Measurements from ENCODE around the gene ABCG2. TPM values are rescaled to one million over a fixed set of nuclear protein-coding genes. Genes with fewer than 3 reads are reported as not detected.
"Not testable (repeated sequence)": the region's sequence is repeated elsewhere in the genome, so short reads cannot be mapped to it uniquely, and the experiment has no call there.

Gene ABCG2
- total RNA-seq, 1 experiment from 2014 or later = 1.2 TPM

DNA sequence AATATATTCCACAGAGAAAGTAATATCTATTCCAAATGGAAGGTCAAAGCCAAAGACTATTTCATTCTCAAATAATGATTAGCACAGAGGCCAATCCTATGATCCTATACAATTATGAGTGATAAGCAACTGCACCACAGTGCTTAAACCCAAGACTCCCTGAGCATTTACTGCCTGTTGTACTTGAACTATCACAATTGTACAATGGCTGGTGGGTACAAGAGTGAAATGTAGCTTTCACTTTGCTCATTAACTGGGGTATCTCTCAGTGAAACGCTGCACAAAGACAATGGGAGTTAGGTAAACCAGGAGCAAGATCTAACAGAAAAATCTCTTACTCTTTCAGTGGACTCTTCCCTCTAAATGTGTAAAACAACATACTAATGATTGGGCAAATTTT lies 24.3 kb downstream of the ABCG2 start:
- DNase-seq (ENCODE audit: low read depth) = no peak
- in situ Hi-C loops (cut with HindIII; ENCODE audit: low pct_unique_long_range_greater_than_20kb, low sequenced_read_pairs) = no loop called here

DNA sequence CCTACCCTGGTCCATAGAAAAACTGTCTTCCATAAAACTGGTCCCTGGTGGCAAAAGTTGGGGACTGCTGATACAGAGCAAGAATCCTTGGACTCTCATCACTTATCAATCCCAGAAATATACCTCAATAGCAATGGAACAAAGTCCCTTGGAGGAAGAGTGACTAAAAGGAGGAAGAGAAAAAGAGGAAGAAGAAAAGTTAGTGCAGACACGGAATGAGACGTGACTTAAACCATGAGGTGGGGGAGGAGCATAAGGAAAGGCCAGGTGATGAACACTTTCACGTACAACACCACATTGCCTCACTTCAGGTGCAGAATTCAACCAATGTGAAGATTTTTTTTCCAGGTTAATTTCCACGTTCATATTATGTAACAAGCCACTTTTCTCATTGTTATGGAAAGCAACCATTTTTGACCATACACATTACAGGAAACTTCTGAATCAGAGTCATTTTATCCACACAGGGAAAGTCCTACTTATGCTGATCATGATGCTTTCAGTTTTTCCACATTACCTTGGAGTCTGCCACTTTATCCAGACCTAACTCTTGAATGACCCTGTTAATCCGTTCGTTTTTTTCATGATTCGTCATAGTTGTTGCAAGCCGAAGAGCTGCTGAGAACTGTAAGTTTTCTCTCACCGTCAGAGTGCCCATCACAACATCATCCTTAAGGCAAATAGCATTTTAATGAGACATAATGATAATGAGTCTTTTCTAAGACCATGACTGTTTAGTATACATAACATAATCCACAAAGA lies 27.7 kb downstream of the ABCG2 start:
- in situ Hi-C loops (cut with HindIII; ENCODE audit: low pct_unique_long_range_greater_than_20kb, low sequenced_read_pairs) = no loop called here
- DNase-seq (ENCODE audit: low read depth) = no peak

DNA sequence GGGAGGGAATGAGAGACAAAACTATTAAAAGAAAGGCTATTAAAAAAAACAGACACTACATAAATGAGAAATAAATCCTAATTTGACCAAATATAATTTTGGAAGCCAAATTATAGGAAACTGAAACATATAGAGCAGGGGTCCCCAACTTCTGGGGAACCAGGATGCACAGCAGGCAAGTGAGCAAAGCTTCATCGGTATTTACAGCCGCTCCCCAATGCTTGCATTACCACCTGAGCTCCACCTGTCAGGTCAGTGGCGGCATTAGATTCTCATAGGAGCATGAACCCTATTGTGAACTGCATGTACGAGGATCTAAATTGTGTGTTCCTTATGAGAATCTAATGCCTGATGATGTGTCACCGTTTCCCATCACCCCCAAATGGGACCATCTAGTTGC lies 28.4 kb downstream of the ABCG2 start:
- in situ Hi-C loops (cut with HindIII; ENCODE audit: low pct_unique_long_range_greater_than_20kb, low sequenced_read_pairs) = no loop called here
- no peak for DNase-seq (ENCODE audit: low read depth)

DNA sequence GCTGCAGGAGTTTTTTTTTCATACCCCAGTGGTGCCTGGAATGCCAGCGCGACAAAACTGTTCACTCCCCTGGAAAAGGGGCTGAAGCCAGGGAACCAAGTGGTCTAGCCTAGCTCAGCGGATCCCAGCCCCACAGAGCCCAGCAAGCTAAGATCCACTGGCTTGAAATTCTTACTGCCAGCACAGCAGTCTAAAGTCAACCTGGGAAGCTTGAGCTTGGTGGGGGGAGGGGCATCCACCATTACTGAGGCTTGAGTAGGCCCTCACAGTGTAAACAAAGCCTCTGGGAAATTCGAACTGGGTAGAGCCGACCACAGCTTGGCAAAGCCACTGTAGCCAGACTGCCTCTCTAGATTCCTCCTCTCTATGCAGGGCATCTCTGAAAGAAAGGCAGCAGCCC lies 36.2 kb downstream of the ABCG2 start:
- in situ Hi-C loops (cut with HindIII; ENCODE audit: low pct_unique_long_range_greater_than_20kb, low sequenced_read_pairs); DNase-seq (ENCODE audit: low read depth): not testable (repeated sequence)

DNA sequence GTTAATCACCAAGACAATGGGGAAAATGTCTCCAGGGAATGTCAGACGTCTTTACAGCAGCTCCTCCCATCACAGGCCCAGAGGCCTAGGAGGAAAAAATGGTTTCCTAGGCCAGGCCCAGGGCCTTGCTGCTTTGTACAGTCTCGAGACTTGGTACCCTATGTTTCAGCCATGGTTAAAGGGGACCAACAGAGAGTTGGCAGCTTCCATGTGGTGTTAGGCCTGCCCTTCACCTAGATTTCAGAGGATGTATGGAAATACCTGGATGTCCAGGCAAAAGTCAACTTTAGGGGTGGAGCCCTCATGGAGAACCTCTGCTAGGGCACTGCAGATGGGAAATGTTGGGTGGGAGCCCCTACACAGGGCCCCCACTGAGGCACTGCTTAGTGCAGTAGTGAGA lies 38.5 kb downstream of the ABCG2 start:
- no peak for DNase-seq (ENCODE audit: low read depth)
- in situ Hi-C loops (cut with HindIII; ENCODE audit: low pct_unique_long_range_greater_than_20kb, low sequenced_read_pairs) = no loop called here

DNA sequence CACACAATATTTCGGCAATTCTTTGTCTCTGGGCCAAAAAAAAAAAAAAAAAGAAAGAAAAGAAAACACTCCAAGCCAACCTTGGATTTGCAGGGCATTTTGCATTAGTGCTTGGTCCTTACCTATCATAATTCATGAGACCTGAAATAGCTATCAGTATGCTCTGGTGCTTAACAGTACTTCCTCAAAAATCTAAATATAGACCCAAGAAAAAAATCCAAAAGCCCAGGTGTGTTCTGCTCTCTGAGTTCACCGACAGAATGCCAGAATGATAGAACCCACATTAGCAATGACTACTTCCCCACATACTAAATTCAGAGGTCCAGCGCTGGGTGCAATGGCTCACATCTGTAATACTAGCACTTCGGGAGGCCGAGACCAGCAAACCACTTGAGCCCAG lies 42.9 kb downstream of the ABCG2 start:
- in situ Hi-C loops (cut with HindIII; ENCODE audit: low pct_unique_long_range_greater_than_20kb, low sequenced_read_pairs) = no loop called here
- DNase-seq (ENCODE audit: low read depth) = no peak

DNA sequence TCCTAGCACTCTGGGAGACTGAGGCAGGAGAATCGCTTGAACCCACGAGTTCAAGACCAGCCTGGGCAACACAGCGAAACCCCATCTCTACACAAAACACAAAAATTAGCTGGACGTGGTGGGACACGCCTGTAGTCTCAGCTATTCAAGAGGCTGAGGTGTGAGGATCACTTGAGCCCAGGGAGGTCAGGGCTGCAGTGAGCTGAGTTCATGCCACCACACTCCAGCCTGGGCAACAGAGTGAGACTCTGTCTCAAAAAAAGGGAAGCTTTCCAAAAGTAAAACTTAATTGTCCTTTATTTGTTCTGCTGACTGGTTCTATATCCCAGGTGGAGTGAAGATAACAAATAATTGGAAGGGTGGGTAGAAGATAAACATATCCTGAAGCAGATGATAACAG lies 45.6 kb downstream of the ABCG2 start:
- no peak for DNase-seq (ENCODE audit: low read depth)
- in situ Hi-C loops (cut with HindIII; ENCODE audit: low pct_unique_long_range_greater_than_20kb, low sequenced_read_pairs) = no loop called here

DNA sequence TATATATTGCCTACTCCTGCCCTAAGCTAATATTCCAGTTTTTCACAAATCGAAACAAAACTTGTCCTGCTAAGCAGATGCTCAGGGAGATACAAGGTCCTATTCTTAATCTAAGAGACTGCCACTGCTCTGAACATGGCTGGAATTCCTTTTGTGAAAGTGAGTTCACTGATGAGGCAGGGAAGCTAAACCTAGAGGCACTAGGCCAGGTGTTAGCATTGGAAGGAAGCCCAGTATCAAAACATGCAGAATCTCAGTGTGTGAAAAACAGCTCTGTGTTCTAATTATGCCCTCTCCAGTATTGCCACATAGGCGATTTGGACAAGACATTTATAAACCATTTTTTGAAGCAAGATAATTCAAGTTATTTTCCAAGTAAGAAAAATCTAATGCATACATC lies 47.6 kb downstream of the ABCG2 start:
- DNase-seq (ENCODE audit: low read depth) = peak; percentile 3
- in situ Hi-C loops (cut with HindIII; ENCODE audit: low pct_unique_long_range_greater_than_20kb, low sequenced_read_pairs) = no loop called here

DNA sequence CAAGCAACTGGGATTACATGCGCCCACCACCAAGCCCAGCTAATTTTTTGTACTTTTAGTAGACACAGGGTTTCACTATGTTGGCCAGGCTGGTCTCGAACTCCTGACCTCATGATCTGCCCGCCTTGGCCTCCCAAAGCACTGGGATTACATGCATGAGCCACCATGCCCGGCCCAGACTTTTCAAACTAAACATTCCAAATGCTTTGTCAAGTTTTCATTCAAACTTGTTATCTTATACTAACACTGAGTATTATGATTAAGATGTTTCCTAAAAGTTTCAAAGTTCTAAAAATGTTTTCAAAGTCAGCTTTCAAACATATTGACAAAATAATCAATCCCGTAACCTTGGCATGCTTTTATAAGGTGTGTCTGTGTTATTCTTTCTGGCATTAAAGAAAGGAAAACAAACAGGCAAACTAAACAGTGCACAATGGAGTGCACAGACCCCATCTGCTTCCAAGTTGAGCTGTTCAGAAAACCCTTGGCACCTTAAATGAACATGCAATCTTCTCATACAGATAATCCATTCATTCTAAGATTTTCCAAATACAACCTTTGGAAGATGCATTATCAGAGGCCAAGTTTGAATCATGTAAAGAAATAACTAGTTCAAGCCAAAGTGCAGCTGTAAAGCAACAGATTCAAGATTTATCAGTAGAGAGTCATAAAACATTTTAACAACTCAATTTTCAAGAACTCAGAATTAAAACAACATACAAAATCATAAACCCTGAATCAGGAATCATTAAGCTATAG lies 49.1 kb downstream of the ABCG2 start:
- in situ Hi-C loops (cut with HindIII; ENCODE audit: low pct_unique_long_range_greater_than_20kb, low sequenced_read_pairs) = no loop called here
- DNase-seq (ENCODE audit: low read depth) = peak; percentile 56

DNA sequence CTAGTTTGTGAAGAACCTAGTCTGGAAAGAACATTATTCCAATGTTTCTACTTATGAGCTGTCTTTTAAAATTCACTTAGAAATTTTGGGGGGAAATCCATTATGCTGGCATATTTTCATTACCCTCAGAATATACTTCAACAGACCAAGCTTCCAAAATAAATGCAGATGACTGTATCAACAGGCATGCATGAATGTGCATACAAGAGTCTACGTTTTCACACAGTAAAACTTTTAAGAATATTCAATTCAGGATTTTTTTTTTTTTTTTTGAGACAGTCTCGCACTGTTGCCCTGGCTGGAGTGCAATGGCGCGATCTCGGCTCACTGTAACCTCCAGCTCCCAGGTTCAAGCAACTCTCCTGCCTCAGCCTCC lies 49.7 kb downstream of the ABCG2 start:
- DNase-seq (ENCODE audit: low read depth) = peak; percentile 2
- in situ Hi-C loops (cut with HindIII; ENCODE audit: low pct_unique_long_range_greater_than_20kb, low sequenced_read_pairs) = no loop called here

DNA sequence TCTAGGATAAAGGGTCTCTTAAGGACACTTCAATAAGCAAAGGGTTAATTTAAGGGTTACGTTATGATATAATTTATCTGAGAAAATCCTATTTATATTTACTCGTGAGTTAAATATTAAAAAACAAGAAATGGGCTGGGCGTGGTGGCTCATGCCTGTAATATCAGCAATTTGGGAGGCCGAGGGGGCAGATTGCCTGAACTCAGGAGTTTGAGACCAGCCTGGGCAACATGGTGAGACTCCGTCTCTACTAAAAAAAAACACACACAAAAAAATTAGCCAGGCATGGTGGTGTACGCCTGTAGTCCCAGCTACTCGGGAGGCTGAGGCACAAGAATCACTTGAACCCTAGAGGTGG lies 50.4 kb downstream of the ABCG2 start:
- DNase-seq (ENCODE audit: low read depth); in situ Hi-C loops (cut with HindIII; ENCODE audit: low pct_unique_long_range_greater_than_20kb, low sequenced_read_pairs): not testable (repeated sequence)

DNA sequence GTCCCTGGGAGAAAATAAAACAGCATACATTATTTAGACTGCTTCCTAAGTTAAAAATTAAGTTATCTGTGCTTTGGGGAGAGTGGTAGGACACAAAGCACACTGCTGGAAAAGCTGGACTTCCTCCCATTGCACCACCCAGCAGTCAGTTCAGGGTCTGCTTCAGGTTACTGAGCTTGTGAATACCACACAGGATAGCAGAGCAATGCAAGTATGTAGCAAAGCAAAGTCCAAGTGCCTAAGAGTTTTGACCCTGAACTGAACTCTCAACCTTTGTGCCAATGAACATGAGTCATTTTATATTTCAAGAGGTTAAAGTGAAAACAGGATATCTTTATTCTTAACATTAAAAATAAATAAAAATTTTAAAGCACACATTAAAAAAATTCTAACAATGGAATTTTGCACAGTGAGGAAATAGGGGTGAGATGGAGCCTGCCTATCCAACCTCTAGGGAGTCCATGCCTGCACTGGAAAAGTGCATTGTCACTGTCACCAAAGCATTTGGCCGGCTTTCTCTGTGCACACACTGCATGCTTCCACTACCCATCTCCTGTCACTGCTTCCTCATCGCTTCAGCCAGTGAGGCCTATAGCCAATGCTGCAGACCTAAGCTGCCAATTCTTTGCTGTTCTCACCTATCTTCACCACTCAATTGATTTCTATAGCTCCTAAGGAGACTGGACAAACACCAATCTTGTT lies 50.9 kb downstream of the ABCG2 start:
- in situ Hi-C loops (cut with HindIII; ENCODE audit: low pct_unique_long_range_greater_than_20kb, low sequenced_read_pairs) = no loop called here
- peak; percentile 84 for DNase-seq (ENCODE audit: low read depth)

DNA sequence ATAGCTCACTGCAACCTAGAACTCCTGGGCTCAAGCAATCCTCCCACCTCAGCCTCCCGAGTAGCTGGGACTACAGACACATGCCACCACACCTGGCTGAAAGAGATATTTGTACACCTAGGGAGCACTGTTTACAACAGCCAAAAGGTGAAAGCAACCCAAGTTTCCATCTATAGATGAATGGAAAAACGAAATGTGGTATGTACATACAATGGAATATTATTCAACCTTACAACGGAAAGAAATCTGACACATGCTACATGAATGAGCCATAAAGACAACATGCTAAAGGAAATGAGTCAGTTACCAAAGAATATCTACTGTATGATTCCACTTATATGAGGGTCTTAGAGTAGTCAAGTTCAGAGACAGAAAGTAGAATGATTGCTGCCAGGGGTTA lies 52.2 kb downstream of the ABCG2 start:
- in situ Hi-C loops (cut with HindIII; ENCODE audit: low pct_unique_long_range_greater_than_20kb, low sequenced_read_pairs) = no loop called here
- DNase-seq (ENCODE audit: low read depth) = no peak

DNA sequence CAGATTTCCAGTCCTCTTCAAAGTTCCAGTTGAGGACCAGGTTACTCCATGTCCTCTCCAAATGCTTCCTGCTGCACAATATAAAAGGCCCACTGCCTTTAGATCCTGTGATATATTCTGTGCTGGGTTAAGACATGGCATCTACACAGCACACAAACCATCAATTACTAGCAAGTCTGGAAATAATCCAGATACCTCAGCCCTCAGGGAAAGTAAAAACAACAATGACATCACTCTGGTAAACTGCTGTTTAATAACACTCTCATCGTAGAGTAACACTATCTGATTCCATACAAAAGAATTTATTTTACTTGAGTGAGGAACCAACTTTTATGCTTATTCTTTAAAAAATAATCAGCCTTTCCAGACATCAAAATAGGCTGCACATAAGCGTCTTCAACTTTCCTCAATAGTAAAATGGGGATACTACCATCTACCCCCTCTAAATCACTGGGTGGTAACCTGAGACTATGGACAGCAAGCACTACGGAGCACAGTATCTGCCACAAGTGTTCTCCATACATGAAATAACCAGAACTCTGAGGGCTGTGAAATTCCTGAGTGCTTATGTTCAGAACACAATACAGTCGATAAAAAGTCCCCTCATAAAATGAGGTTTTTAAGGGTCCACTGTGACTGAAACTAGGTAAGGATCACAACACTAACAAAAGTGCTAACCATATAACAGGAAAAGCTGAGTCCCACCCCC lies 53.4 kb downstream of the ABCG2 start:
- peak; percentile 75 for DNase-seq (ENCODE audit: low read depth)
- in situ Hi-C loops (cut with HindIII; ENCODE audit: low pct_unique_long_range_greater_than_20kb, low sequenced_read_pairs) = no loop called here

DNA sequence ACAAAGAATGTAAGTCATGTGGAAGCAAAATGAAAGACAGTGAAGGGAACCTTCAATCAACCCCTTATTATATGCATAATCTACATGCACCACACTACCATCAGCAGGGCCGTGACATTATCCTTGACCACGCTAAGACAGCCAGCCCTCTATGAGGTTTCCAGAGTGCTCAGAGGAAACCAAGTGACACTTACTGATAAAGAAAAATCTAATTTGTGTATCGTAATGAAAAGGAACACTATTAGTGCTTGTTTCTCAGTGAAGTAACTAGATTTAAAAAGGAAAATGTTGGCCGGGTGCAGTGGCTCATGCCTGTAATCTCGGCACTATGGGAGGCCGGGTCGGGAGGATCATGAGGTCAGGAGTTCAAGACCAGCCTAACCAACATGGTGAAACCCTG lies 56.4 kb downstream of the ABCG2 start:
- no peak for DNase-seq (ENCODE audit: low read depth)
- in situ Hi-C loops (cut with HindIII; ENCODE audit: low pct_unique_long_range_greater_than_20kb, low sequenced_read_pairs) = no loop called here

DNA sequence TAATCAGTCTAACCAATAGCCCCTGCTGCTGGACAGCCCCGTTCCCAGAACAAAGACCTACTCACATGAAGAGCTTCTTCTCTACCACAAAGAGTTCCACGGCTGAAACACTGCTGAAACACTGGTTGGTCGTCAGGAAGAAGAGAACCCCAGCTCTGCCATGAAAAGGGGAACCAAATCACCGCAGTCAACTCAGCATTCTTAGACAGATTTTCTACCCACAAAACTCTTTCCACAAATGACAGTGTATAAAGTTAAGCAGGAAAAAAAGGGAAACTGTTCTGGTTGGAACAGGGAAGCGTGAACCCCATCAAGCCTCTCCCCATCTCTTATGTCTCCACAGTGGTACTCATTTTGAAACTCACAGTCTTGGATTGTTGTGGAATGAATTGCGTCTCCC lies 57.3 kb downstream of the ABCG2 start:
- no peak for DNase-seq (ENCODE audit: low read depth)
- in situ Hi-C loops (cut with HindIII; ENCODE audit: low pct_unique_long_range_greater_than_20kb, low sequenced_read_pairs) = no loop called here

DNA sequence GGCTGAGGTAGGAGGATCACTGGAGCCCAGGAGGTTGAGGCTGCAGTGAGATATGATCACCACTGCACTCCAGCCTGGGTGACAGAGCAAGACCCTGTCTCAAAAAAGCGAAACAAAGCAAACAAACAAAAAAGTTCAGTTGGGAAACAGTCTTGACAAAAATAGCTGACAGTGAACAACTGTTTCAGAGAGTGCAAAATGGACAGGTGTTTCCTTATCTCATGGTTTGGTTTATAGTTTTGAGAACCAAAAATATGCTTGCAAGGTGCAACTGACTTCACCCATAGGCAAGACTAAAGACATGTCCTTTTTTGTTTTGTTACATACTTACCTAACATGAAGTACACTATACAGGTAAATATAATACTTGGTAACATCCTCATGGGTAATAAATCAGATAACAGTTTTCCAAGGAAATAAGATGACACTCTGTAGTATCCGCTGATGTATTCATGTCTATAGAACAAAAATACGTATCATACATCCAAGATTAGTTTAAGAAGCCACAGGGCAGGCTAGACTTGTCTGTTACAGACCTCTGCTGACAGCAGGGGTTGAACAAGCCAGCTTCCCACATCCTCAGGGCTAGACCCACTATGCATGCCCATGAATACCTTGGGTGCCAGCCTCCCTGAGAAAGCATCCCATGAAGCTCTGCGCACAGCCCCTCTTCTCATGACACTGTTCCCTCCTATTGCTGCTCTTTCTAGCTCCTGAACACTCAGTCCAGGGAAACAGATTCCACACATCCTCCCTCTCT lies 59.3 kb downstream of the ABCG2 start:
- DNase-seq (ENCODE audit: low read depth) = no peak
- in situ Hi-C loops (cut with HindIII; ENCODE audit: low pct_unique_long_range_greater_than_20kb, low sequenced_read_pairs) = no loop called here

DNA sequence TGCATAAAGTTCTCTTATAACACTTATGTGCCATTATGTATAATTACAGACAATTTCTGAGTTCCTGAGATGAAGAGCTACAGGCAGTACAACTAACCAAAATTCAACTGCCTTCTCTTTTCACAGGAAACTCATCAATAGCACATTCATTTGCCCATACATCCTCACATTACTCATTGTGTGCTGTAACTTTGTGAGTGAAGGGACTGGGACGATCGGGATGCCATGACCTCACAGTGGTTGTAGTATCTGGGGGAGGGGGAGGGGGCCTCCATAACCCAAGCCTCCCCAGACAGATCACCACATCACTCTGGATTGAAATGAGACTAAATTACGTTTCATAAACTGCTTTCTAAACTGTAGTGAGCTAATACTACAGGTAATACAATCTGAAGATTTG lies 60.7 kb downstream of the ABCG2 start:
- DNase-seq (ENCODE audit: low read depth) = no peak
- in situ Hi-C loops (cut with HindIII; ENCODE audit: low pct_unique_long_range_greater_than_20kb, low sequenced_read_pairs) = no loop called here

Measured in Caki2 (cell line).